Fibroblast of the conjunctiva (primary cell): ENCODE results near the gene ACAD8.
"Not testable (repeated sequence)": the region's sequence is repeated elsewhere in the genome, so short reads cannot be mapped to it uniquely, and the experiment has no call there.

Experiments used
- DNase-seq: peaks from one replicate; pipeline ENCODE4 v3.0.0-alpha.2; 2010; ENCODE audit warnings: low read depth

ACAD8 gene

GRCh38 chr11:134240592-134240991 lies 12.8 kb upstream of the ACAD8 start:
- DNase-seq = no peak

- DNase-seq = no peak
Measured at GRCh38 chr11:134242376-134242775, 11.0 kb upstream of the ACAD8 start.

GRCh38 chr11:134243913-134244312 lies 9.5 kb upstream of the ACAD8 start:
- no peak for DNase-seq

GRCh38 chr11:134244593-134244992 lies 8.8 kb upstream of the ACAD8 start:
- no peak for DNase-seq

- no peak for DNase-seq
Measured at GRCh38 chr11:134245434-134245833, 7.9 kb upstream of the ACAD8 start.

GRCh38 chr11:134246100-134246499 lies 7.3 kb upstream of the ACAD8 start:
- no peak for DNase-seq

- no peak for DNase-seq
Measured at GRCh38 chr11:134246678-134247077, 6.7 kb upstream of the ACAD8 start.

- no peak for DNase-seq
Measured at GRCh38 chr11:134248910-134249480, 4.4 kb upstream of the ACAD8 start.

- no peak for DNase-seq
Measured at GRCh38 chr11:134250246-134250645, 3.1 kb upstream of the ACAD8 start.

- no peak for DNase-seq
Measured at GRCh38 chr11:134250675-134251074, 2.7 kb upstream of the ACAD8 start.

GRCh38 chr11:134252346-134253187 lies 801 bp upstream of the ACAD8 start:
- DNase-seq = no peak

- DNase-seq = no peak
Measured at GRCh38 chr11:134254433-134255183, 1.2 kb downstream of the ACAD8 start.

GRCh38 chr11:134255184-134255561 lies 1.8 kb downstream of the ACAD8 start:
- DNase-seq = not testable (repeated sequence)

GRCh38 chr11:134257101-134257500 lies 3.7 kb downstream of the ACAD8 start:
- no peak for DNase-seq

GRCh38 chr11:134258577-134258976 lies 5.2 kb downstream of the ACAD8 start:
- DNase-seq = no peak

GRCh38 chr11:134260503-134260902 lies 7.1 kb downstream of the ACAD8 start:
- DNase-seq = no peak

- DNase-seq = no peak
Measured at GRCh38 chr11:134260983-134261382, 7.6 kb downstream of the ACAD8 start.

GRCh38 chr11:134261626-134262488 lies 8.5 kb downstream of the ACAD8 start:
- DNase-seq = no peak

GRCh38 chr11:134264966-134265764 lies 11.8 kb downstream of the ACAD8 start:
- DNase-seq = no peak

- DNase-seq = no peak
Measured at GRCh38 chr11:134266440-134266839, 13.1 kb downstream of the ACAD8 start.

GRCh38 chr11:134266841-134267251 lies 13.5 kb downstream of the ACAD8 start:
- DNase-seq = peak; percentile 37
